Peyer's patch (tissue), 4 donors: Measurements from ENCODE around the gene COL26A1.

ENCODE experiments used
- CTCF ChIP-seq, 6 experiments: fragments of 450-650 bp in 4 of 6; fragments of 200-600 bp in 2 of 6; sonication (generic) in 1 of 6; IDR thresholded peaks; one replicate each; pipeline ENCODE4 v1.5.1; 2017 to 2019; ENCODE audit warnings: antibody characterized with exemption in 6 of 6, mild to moderate bottlenecking in 3 of 6, moderate library complexity in 1 of 6
- POLR2A ChIP-seq, 2 donors: fragments of 450-650 bp; IDR thresholded peaks; one replicate each; pipeline ENCODE4 v1.5.1; 2017; ENCODE audit warnings: antibody characterized with exemption in 2 of 2, mild to moderate bottlenecking in 2 of 2, moderate library complexity in 2 of 2

- TF ChIP-seq CTCF (IDR thresholded peaks at IDR 0.05) (no peak), POLR2A (IDR thresholded peaks at IDR 0.05) (no peak)
Measured at GRCh38 chr7:101529560-101529959, 166.9 kb downstream of the COL26A1 start.
